ENCODE measurements around the gene BCS1L.

DNA sequence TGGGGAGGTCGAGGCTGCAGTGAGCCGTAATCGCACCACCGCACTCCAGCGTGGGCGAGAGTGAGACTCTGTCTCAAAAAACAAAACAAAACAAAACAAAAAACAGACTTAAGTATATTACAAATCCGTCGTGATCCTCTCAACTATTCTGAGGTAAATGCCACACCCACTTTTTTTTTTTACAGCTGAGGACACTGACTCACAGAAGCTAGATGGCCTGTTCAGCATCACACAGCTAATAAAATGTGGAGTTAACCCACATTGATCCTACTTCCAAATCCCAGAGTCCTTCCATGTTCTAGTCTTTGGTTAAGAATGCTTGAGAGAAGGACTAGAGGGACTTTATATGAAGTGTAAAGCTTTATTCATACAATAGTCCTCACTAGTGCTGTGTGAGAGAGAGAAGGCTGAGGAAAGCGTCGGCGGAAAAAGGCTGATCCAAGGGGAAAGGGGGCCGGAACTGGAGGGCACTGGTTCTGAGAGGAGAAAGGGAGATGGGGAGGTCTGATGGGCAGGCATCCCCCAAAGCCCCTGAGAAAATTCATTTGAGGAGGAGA is 11.7 kb downstream of the BCS1L start:
- TF ChIP-seq BHLHE40 (IDR thresholded peaks at IDR 0.05; ENCODE audit: borderline replicate concordance) (no peak), SUZ12 (IDR thresholded peaks at IDR 0.05) (no peak), FOXK2 (IDR thresholded peaks at IDR 0.05) (no peak), SP1 (IDR thresholded peaks at IDR 0.05) (no peak), FOXM1 (IDR thresholded peaks at IDR 0.05; ENCODE audit: borderline replicate concordance) (no peak), NFRKB (IDR thresholded peaks at IDR 0.05) (no peak), FOXA1 (IDR thresholded peaks at IDR 0.05) (no peak), TARDBP (IDR thresholded peaks at IDR 0.05) (no peak), L3MBTL2 (conservative IDR thresholded peaks at IDR 0.05) (no peak), HDGF (IDR thresholded peaks at IDR 0.05; ENCODE audit: borderline replicate concordance) (no peak), ARNT (IDR thresholded peaks at IDR 0.05) (no peak), ELF4 (IDR thresholded peaks at IDR 0.05) (no peak), ZNF384 (IDR thresholded peaks at IDR 0.05) (no peak)
